A673 (cell line): ENCODE measurements around the gene KRTAP4-5.

ENCODE experiments used
- CTCF ChIP-seq: fragments of 300-800, 200-600 bp; sonication (generic); conservative IDR thresholded peaks from 2 replicates; pipeline ENCODE4 v1.5.1; 2017; ENCODE audit warnings: low read depth, mild to moderate bottlenecking, antibody characterized with exemption, low read length, moderate library complexity, mixed read lengths
- EZH2 ChIP-seq: fragments of 200-600 bp; sonication (generic); IDR thresholded peaks from 2 replicates; pipeline ENCODE4 v1.6.1; 2017; ENCODE audit warnings: borderline replicate concordance, low read depth, mild to moderate bottlenecking, mixed read lengths, antibody characterized with exemption, low read length; ENCODE audit not compliant: poor library complexity, severe bottlenecking

DNA sequence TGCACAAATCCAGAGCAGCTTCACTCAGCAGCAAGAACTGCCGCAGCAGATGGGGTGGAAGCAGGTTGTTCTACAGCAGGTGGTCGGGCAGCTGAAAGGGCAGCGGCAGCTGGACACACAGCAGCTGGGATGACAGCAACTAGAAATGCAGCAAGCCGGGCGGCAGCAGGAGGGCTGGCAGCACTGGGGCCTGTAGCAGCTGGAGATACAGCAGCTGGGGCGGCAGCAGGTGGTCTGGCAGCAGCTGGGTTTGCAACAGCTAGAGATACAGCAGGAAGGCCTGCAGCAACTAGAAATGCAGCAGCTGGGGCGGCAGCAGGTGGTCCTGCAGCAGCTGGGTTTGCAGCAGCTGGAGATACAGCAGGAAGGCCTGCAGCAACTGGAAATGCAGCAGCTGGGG is 17.9 kb upstream of the KRTAP4-5 start:
- TF ChIP-seq CTCF (no peak), EZH2 (no peak)
